Measurements from ENCODE around the gene FBXO39. TPM values are rescaled to one million over a fixed set of nuclear protein-coding genes. Genes with fewer than 3 reads are reported as not detected.

Gene FBXO39
- total and polyA plus RNA-seq, 4 donors, result 0.32 TPM; not detected in 3

DNA sequence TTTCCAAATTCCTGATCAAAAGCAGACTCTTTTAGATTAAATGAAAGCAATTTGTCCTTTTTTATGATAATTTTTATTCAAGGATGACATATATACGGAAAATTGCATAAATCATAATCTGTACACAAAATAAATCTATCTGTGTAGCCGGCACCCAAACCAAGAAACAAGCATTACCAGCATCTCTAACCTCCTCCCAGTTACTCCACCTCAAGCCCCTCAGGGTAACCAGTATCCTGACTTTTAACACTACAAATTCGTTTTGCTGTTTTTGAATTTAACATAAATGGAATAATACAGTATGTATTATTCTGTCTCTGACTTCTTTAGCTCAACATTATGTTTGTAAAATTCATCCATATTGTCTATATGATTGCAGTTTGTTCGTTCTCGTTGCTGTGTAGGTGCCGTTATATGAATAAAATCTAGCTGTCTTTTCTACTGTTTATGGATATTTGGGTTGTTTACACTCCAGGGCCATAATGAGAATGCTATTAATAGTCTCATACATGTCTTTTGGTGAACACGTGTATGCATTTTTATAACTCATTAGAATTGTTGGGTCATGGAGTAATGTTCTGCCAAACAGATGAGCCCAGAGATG lies 54.5 kb downstream of the FBXO39 start:
- H3K4me3 ChIP-seq, result no peak overlapping the region
- no peak overlapping the region for H3K9ac ChIP-seq (ENCODE audit: insufficient read depth in 1 of 2, low read length in 2 of 2)
- peak in 1 of 3 donors; percentile 21 for DNase-seq
- H3K27me3 ChIP-seq (ENCODE audit: control insufficient read depth in 3 of 3, insufficient read depth in 3 of 3, low read length in 2 of 3), result peaks cover 3 to 50% (median 28%) of the 10 kb centered on the region in 3 donors
- H3K36me3 ChIP-seq (ENCODE audit: control insufficient read depth in 4 of 4, insufficient read depth in 4 of 4, low read length in 4 of 4), result no peaks in the 10 kb centered on the region
- TF ChIP-seq, protein P1, sequence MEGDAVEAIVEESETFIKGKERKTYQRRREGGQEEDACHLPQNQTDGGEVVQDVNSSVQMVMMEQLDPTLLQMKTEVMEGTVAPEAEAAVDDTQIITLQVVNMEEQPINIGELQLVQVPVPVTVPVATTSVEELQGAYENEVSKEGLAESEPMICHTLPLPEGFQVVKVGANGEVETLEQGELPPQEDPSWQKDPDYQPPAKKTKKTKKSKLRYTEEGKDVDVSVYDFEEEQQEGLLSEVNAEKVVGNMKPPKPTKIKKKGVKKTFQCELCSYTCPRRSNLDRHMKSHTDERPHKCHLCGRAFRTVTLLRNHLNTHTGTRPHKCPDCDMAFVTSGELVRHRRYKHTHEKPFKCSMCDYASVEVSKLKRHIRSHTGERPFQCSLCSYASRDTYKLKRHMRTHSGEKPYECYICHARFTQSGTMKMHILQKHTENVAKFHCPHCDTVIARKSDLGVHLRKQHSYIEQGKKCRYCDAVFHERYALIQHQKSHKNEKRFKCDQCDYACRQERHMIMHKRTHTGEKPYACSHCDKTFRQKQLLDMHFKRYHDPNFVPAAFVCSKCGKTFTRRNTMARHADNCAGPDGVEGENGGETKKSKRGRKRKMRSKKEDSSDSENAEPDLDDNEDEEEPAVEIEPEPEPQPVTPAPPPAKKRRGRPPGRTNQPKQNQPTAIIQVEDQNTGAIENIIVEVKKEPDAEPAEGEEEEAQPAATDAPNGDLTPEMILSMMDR (IDR thresholded peaks at IDR 0.05; ENCODE audit: control extremely low read depth, extremely low read depth), result no peak
- ATAC-seq (ENCODE audit: insufficient read depth, low FRiP score), result no peak
- H3K9me3 ChIP-seq (ENCODE audit: control insufficient read depth in 4 of 4, insufficient read depth in 3 of 4, low read length in 3 of 4), result peaks cover 0 to 3% (median 0%) of the 10 kb centered on the region in 4 donors
- H3K27ac ChIP-seq (ENCODE audit: low read depth in 1 of 2, low read length in 1 of 2), result no peak overlapping the region
- WGBS, 2 donors, result 67 to 68% methylated on average over 7 of the region's 7 CpGs
- peaks cover 0 to 5% (median 0%) of the 10 kb centered on the region in 5 donors for H3K4me1 ChIP-seq (ENCODE audit: control insufficient read depth in 5 of 5, insufficient read depth in 5 of 5, low read length in 5 of 5)

DNA sequence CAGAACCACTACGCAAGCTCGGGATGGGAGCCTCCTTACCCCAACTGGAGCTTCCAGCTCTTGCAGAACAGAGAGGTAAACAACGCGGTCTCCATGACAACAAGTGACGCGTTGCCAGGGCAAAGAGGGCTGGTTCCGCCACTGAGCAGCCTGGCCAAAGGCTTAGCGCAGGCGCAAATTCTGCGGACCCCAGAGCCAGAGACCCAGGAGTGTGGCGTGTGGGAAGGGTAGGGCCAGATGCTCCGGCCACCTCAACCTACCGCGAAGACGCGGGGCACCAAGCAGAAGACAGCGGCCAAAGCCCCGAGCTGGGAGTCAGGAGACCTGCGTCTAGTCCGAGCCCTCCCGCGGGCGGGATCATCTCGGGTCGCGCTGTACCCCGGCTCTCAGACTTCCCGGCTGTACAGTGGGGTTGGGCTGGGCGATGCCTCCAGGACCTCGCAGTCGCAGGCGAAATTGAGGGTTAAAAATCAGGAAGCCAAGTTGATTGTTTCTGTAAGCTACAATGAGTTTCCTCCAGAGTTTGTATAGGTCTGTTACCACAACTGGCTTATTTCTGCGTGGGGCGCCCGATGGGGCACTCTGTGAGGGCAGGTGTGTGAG lies 55.7 kb downstream of the FBXO39 start, which contains the start of gene TEKT1:
TSS of gene TEKT1 (minus strand) at position 69 of the 603 bp plus-strand sequence. CDS start 1,353 bp downstream, outside the sequence.
- Histone ChIP-seq H3K27me3 (ENCODE audit: control insufficient read depth in 3 of 3, insufficient read depth in 3 of 3, low read length in 2 of 3) (peaks cover 3 to 54% (median 33%) of the 10 kb centered on the region in 3 donors), H3K27ac (ENCODE audit: low read depth in 1 of 2, low read length in 1 of 2) (no peak within 1 kb of the TSS), H3K4me3 (no peak within 1 kb of the TSS), H3K9ac (ENCODE audit: insufficient read depth in 1 of 2, low read length in 2 of 2) (peak within 1 kb of the TSS in 1 of 2 donors; percentile 1), H3K36me3 (ENCODE audit: control insufficient read depth in 4 of 4, insufficient read depth in 4 of 4, low read length in 4 of 4) (no peaks in the 10 kb centered on the region), H3K9me3 (ENCODE audit: control insufficient read depth in 4 of 4, insufficient read depth in 3 of 4, low read length in 3 of 4) (peaks cover 0 to 3% (median 0%) of the 10 kb centered on the region in 4 donors), H3K4me1 (ENCODE audit: control insufficient read depth in 5 of 5, insufficient read depth in 5 of 5, low read length in 5 of 5) (peaks cover 0 to 5% (median 0%) of the 10 kb centered on the region in 5 donors)
- DNase-seq, result peak; percentile 90 to 91 (median 90)
- ATAC-seq (ENCODE audit: insufficient read depth, low FRiP score), result peak; percentile 78
- TF ChIP-seq, protein P1 (IDR thresholded peaks at IDR 0.05; ENCODE audit: control extremely low read depth, extremely low read depth), result no peak
- 1 to 3% methylated on average over 35 of the region's 35 CpGs for WGBS, 2 donors

Small RNA genes lying within 50 kb of the gene (small RNA-seq; reads per million reads assigned to genes)
- gene AC004706.2 (ENCODE audit: low replicate concordance), result not detected

Other genes with a start within 250 kb of the FBXO39 start
- 10 to 100 TPM in 1 of 2 donors, 1 to 10 TPM in 1; 4.0 to 12.6 TPM for gene PITPNM3, start 219.7 kb upstream of the FBXO39 start, total RNA-seq
- 1 to 10 TPM; 2.0 to 6.8 TPM for gene PITPNM3, start 219.7 kb upstream of the FBXO39 start, polyA plus RNA-seq
- 10 to 100 TPM; 19.0 to 31.9 TPM for gene KIAA0753, start 135.5 kb upstream of the FBXO39 start, total RNA-seq
- gene KIAA0753, start 135.5 kb upstream of the FBXO39 start, polyA plus RNA-seq, result 1 to 10 TPM; 5.3 to 6.7 TPM
- gene TXNDC17, start 135.2 kb upstream of the FBXO39 start, total RNA-seq, result 10 to 100 TPM; 33.1 to 78.1 TPM
- 100 to 1,000 TPM; 186 to 255 TPM for gene TXNDC17, start 135.2 kb upstream of the FBXO39 start, polyA plus RNA-seq
- 10 to 100 TPM; 16.6 to 18.1 TPM for gene MED31, start 124.6 kb upstream of the FBXO39 start, total RNA-seq
- 10 to 100 TPM; 20.4 to 27.7 TPM for gene MED31, start 124.6 kb upstream of the FBXO39 start, polyA plus RNA-seq
- 1 to 10 TPM; 1.5 to 2.4 TPM for gene C17orf100, start 124.5 kb upstream of the FBXO39 start, total RNA-seq
- gene C17orf100, start 124.5 kb upstream of the FBXO39 start, polyA plus RNA-seq, result 1 to 10 TPM; 1.6 to 3.6 TPM
- under 1 TPM in 1 of 2 donors, not detected in 1; 0.18 TPM for gene SLC13A5, start 62.8 kb upstream of the FBXO39 start, total RNA-seq
- gene SLC13A5, start 62.8 kb upstream of the FBXO39 start, polyA plus RNA-seq, result not detected
- gene XAF1, start 20.2 kb upstream of the FBXO39 start, total RNA-seq, result 10 to 100 TPM; 30.3 to 38.3 TPM
- gene XAF1, start 20.2 kb upstream of the FBXO39 start, polyA plus RNA-seq, result 10 to 100 TPM; 25.3 to 33.2 TPM
- gene TEKT1, start 55.5 kb downstream of the FBXO39 start, total RNA-seq, result 10 to 100 TPM; 18.5 to 24.8 TPM
- gene TEKT1, start 55.5 kb downstream of the FBXO39 start, polyA plus RNA-seq, result 10 to 100 TPM in 1 of 2 donors, 1 to 10 TPM in 1; 9.3 to 11.3 TPM
- under 1 TPM; 0.21 to 0.68 TPM for gene ALOX12, start 219.8 kb downstream of the FBXO39 start, total RNA-seq
- gene ALOX12, start 219.8 kb downstream of the FBXO39 start, polyA plus RNA-seq, result under 1 TPM; 0.22 to 0.95 TPM
- gene RNASEK, start 236.4 kb downstream of the FBXO39 start, total RNA-seq, result 100 to 1,000 TPM; 118 to 270 TPM
- gene RNASEK, start 236.4 kb downstream of the FBXO39 start, polyA plus RNA-seq, result 100 to 1,000 TPM; 528 to 550 TPM
- 10 to 100 TPM; 15.6 to 55.6 TPM for gene BCL6B, start 246.8 kb downstream of the FBXO39 start, total RNA-seq
- gene BCL6B, start 246.8 kb downstream of the FBXO39 start, polyA plus RNA-seq, result 10 to 100 TPM; 14.5 to 15.4 TPM